Testis (tissue), 3 donors: ENCODE measurements around the gene RXRA. TPM values are rescaled to one million over a fixed set of nuclear protein-coding genes. Genes with fewer than 3 reads are reported as not detected.

Experiments
- DNase-seq: peaks from one replicate; pipeline ENCODE4 v3.0.0-alpha.2; 2019
- H3K27ac ChIP-seq, 2 donors: fragments of 200-600 bp; sonication (generic); one replicate each; pipeline ENCODE4 v1.5.1; 2019
- H3K27me3 ChIP-seq: fragments of 200-600 bp; sonication (generic); one replicate; pipeline ENCODE4 v1.5.1; 2019
- H3K36me3 ChIP-seq: fragments of 200-600 bp; sonication (generic); one replicate; pipeline ENCODE4 v1.5.1; 2017; ENCODE audit warnings: low read depth; ENCODE audit errors: missing control alignments
- H3K4me1 ChIP-seq: fragments of 200-600 bp; sonication (generic); one replicate; pipeline ENCODE4 v1.5.1; 2019
- H3K4me3 ChIP-seq, 2 donors: fragments of 200-600 bp; sonication (generic); one replicate each; pipeline ENCODE4 v1.5.1; 2017 to 2019
- H3K9me3 ChIP-seq: fragments of 200-600 bp; sonication (generic); one replicate; pipeline ENCODE4 v1.5.1; 2017
- CTCF ChIP-seq, 3 experiments: fragments of 450-650 bp in 2 of 3; fragments of 200-600 bp in 1 of 3; sonication (generic) in 1 of 3; IDR thresholded peaks; one replicate each; pipeline ENCODE4 v1.5.1; 2016 to 2019; ENCODE audit warnings: antibody characterized with exemption in 3 of 3, mild to moderate bottlenecking in 2 of 3, moderate library complexity in 1 of 3
- POLR2A ChIP-seq: fragments of 450-650 bp; IDR thresholded peaks from one replicate; pipeline ENCODE4 v1.6.1; 2017; ENCODE audit warnings: antibody characterized with exemption, mild to moderate bottlenecking, moderate library complexity
- WGBS, 2 donors: methylation state at CpG; one replicate each; pipeline ENCODE4 v1.1.5; 2018; 5-methylcytosine and 5-hydroxymethylcytosine counted together
- intact Hi-C: fragments of 100-400 bp; cut with DNase I; formaldehyde crosslinking; loops from one replicate; pipeline ENCODE4 v1.15.1; 2023; ENCODE audit warnings: low total_unique reads
- polyA plus RNA-seq: library from polyadenylated mRNA; stranded (reverse); fragments of 350-450 nt; fragmentation: Illumina TruSeq; extraction: RNeasy Lipid Tissue Mini Kit (QIAGEN cat#74804); gene quantifications from one replicate; pipeline ENCODE4 v1.2.3, GENCODE V29; 2014; ENCODE audit warnings: low read depth, low replicate concordance; ENCODE audit not compliant: insufficient read depth
- total RNA-seq, 2 donors: library from RNA; depleted of rRNA; stranded (reverse); fragments of >200 nt; gene quantifications; one replicate each; pipeline ENCODE4 v1.2.3, GENCODE V29; 2016

The RXRA gene
- total and polyA plus RNA-seq, 3 donors from 2014 or later: 31.3 to 61.0 (median 47.3) TPM

- Histone ChIP-seq H3K27ac (no peak overlapping the region), H3K4me1 (peaks cover 39% of the 10 kb centered on the region), H3K4me3 (no peak overlapping the region), H3K36me3 (no peaks in the 10 kb centered on the region), H3K9me3 (no peaks in the 10 kb centered on the region), H3K27me3 (no peaks in the 10 kb centered on the region)
- DNase-seq: no peak
- intact Hi-C loops: no loop called here
- WGBS, 2 donors: 98% methylated on average over 2 of the region's 2 CpGs; no CpG with 5 or more reads in 1 of the 2 donors
- TF ChIP-seq CTCF (IDR thresholded peaks at IDR 0.05) (peak; percentile 13 to 49 (median 48)), POLR2A (no peak)
Observed at GRCh38 chr9:134399435-134400056, 73.3 kb downstream of the RXRA start.

GRCh38 chr9:134400283-134400682 is 74.0 kb downstream of the RXRA start:
- intact Hi-C loops: no loop called here
- no peaks in the 10 kb centered on the region for H3K27me3 ChIP-seq
- TF ChIP-seq POLR2A (no peak), CTCF (IDR thresholded peaks at IDR 0.05) (no peak)
- no peak overlapping the region for H3K4me3 ChIP-seq
- no peak overlapping the region for H3K27ac ChIP-seq
- H3K36me3 ChIP-seq: no peaks in the 10 kb centered on the region
- H3K9me3 ChIP-seq: no peaks in the 10 kb centered on the region
- H3K4me1 ChIP-seq: peaks cover 36% of the 10 kb centered on the region
- 90% methylated on average over 10 of the region's 10 CpGs; no CpG with 5 or more reads in 1 of the 2 donors for WGBS, 2 donors
- no peak for DNase-seq

- Histone ChIP-seq H3K27ac (no peak overlapping the region), H3K36me3 (no peaks in the 10 kb centered on the region), H3K4me1 (peaks cover 39% of the 10 kb centered on the region), H3K27me3 (no peaks in the 10 kb centered on the region), H3K4me3 (no peak overlapping the region), H3K9me3 (no peaks in the 10 kb centered on the region)
- WGBS, 2 donors: 89 to 96% methylated on average over 16 to 19 of the region's 19 CpGs
- DNase-seq: no peak
- intact Hi-C loops: no loop called here
- TF ChIP-seq POLR2A (no peak), CTCF (IDR thresholded peaks at IDR 0.05) (no peak)
Observed at GRCh38 chr9:134401391-134401790, 75.1 kb downstream of the RXRA start.

GRCh38 chr9:134402182-134402581 is 75.9 kb downstream of the RXRA start:
- 91% methylated on average over 12 of the region's 12 CpGs; no CpG with 5 or more reads in 1 of the 2 donors for WGBS, 2 donors
- intact Hi-C loops: no loop called here
- Histone ChIP-seq H3K27ac (no peak overlapping the region), H3K9me3 (no peaks in the 10 kb centered on the region), H3K4me3 (no peak overlapping the region), H3K4me1 (peaks cover 42% of the 10 kb centered on the region), H3K36me3 (no peaks in the 10 kb centered on the region), H3K27me3 (no peaks in the 10 kb centered on the region)
- TF ChIP-seq POLR2A: no peak
- no peak for TF ChIP-seq CTCF (IDR thresholded peaks at IDR 0.05)
- no peak for DNase-seq

- TF ChIP-seq POLR2A (no peak), CTCF (IDR thresholded peaks at IDR 0.05) (no peak)
- Histone ChIP-seq H3K4me1 (peaks cover 51% of the 10 kb centered on the region), H3K27me3 (no peaks in the 10 kb centered on the region), H3K27ac (peak overlapping the region in 1 of 2 donors; percentile 69), H3K36me3 (no peaks in the 10 kb centered on the region), H3K9me3 (no peaks in the 10 kb centered on the region), H3K4me3 (no peak overlapping the region)
- intact Hi-C loops: no loop called here
- 59 to 82% methylated on average over 10 to 11 of the region's 11 CpGs for WGBS, 2 donors
- no peak for DNase-seq
Observed at GRCh38 chr9:134403292-134403681, 77.0 kb downstream of the RXRA start.
